WTC11 (cell line): ENCODE data around the gene MAGEF1.

Experiments used
- CREM ChIP-seq: sonication (generic); formaldehyde crosslinking; IDR thresholded peaks from 2 replicates; pipeline ENCODE4 v1.8.1; 2022; ENCODE audit warnings: mild to moderate bottlenecking, missing genetic modification reagents, moderate library complexity
- CTCF ChIP-seq: fragments of 200-600 bp; IDR thresholded peaks from 2 replicates; pipeline ENCODE4 v1.8.0; 2022; ENCODE audit warnings: antibody characterized with exemption
- TP53 ChIP-seq: sonication (generic); formaldehyde crosslinking; IDR thresholded peaks from 2 replicates; pipeline ENCODE4 v1.8.1; 2023; ENCODE audit warnings: mild to moderate bottlenecking, missing genetic modification reagents
- TF ChIP-seq, protein P1 (sequence below): sonication (generic); formaldehyde crosslinking; IDR thresholded peaks from 2 replicates; pipeline ENCODE4 v1.8.1; 2023; ENCODE audit warnings: mild to moderate bottlenecking, moderate library complexity, missing genetic modification reagents

DNA sequence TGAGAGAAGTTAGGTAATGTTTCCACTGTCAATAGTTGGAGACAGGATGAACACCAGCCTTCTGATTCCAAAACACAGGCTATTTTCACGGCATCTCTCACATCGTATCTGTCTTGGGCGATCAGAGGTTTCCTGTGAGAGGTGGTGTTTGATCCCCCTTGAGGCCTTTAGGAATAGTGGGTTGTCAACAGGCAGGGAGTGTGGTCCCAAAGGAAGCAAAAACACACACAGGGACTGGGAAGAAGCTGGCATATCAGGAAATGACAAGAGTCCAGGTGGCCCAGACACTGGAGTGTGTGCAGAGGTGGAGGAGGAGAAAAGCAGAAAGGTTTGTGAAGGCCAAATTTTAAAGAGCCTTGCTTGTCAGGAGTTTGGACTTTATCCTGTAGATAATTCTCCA is 6.6 kb upstream of the MAGEF1 start:
- no peak for TF ChIP-seq CREM (CRISPR knock-in tag)
- TF ChIP-seq, protein P1, sequence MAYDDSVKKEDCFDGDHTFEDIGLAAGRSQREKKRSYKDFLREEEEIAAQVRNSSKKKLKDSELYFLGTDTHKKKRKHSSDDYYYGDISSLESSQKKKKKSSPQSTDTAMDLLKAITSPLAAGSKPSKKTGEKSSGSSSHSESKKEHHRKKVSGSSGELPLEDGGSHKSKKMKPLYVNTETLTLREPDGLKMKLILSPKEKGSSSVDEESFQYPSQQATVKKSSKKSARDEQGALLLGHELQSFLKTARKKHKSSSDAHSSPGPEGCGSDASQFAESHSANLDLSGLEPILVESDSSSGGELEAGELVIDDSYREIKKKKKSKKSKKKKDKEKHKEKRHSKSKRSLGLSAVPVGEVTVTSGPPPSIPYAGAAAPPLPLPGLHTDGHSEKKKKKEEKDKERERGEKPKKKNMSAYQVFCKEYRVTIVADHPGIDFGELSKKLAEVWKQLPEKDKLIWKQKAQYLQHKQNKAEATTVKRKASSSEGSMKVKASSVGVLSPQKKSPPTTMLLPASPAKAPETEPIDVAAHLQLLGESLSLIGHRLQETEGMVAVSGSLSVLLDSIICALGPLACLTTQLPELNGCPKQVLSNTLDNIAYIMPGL (CRISPR knock-in tag), result no peak
- no peak for TF ChIP-seq TP53 (CRISPR knock-in tag)
- TF ChIP-seq CTCF, result no peak
